ENCODE measurements around the gene LNPK. TPM values are rescaled to one million over a fixed set of nuclear protein-coding genes. Genes with fewer than 3 reads are reported as not detected.

Gene LNPK
- total and polyA plus RNA-seq, 2 donors (not counting 1 experiment from before 2014, with no cell fraction given): 38.1 to 38.4 TPM

GRCh38 chr2:175955136-175955535 lies 46.9 kb downstream of the LNPK start:
- Histone ChIP-seq H2AFZ (ENCODE audit: low read length) (no peak overlapping the region), H3K36me3 (ENCODE audit: control insufficient read depth, insufficient read depth, low read length) (no peaks in the 10 kb centered on the region), H3K9me3 (ENCODE audit: control insufficient read depth, insufficient read depth, low read depth, low read length) (no peaks in the 10 kb centered on the region), H4K20me1 (ENCODE audit: control insufficient read depth, extremely low read depth, insufficient read depth, low read length) (no peaks in the 10 kb centered on the region), H3K4me1 (ENCODE audit: control insufficient read depth, extremely low read depth, insufficient read depth, low read length) (no peaks in the 10 kb centered on the region), H3K27ac (ENCODE audit: insufficient read depth, low read length) (no peak overlapping the region), H3K27me3 (ENCODE audit: control insufficient read depth, insufficient read depth, low read length) (no peaks in the 10 kb centered on the region), H3K4me2 (ENCODE audit: extremely low read depth, insufficient read depth, low read length) (no peak overlapping the region), H3K4me3 (replicated peaks in 1 of 4; ENCODE audit: control extremely low read depth in 1 of 4, insufficient read depth in 1 of 4, low read depth in 3 of 4, low read length in 4 of 4) (no peak overlapping the region), H3K79me2 (ENCODE audit: control insufficient read depth, insufficient read depth, low read length) (no peaks in the 10 kb centered on the region), H3K9ac (ENCODE audit: insufficient read depth, low read length) (no peak overlapping the region)
- DNase-seq (ENCODE audit: low read depth in 2 of 2): no peak
- TF ChIP-seq EZH2 (IDR thresholded peaks at IDR 0.05; ENCODE audit: low read length, missing control alignments): no peak
- no peak for TF ChIP-seq CTCF (conservative IDR thresholded peaks at IDR 0.05 in 1 of 2, IDR thresholded peaks at IDR 0.05 in 1 of 2; ENCODE audit: low read depth in 1 of 2, low read length in 2 of 2)

GRCh38 chr2:175950512-175950911 lies 51.6 kb downstream of the LNPK start:
- Histone ChIP-seq H2AFZ (ENCODE audit: low read length) (no peak overlapping the region), H3K27me3 (ENCODE audit: control insufficient read depth, insufficient read depth, low read length) (no peaks in the 10 kb centered on the region), H3K9me3 (ENCODE audit: control insufficient read depth, insufficient read depth, low read depth, low read length) (no peaks in the 10 kb centered on the region), H3K79me2 (ENCODE audit: control insufficient read depth, insufficient read depth, low read length) (no peaks in the 10 kb centered on the region), H3K9ac (ENCODE audit: insufficient read depth, low read length) (no peak overlapping the region), H3K36me3 (ENCODE audit: control insufficient read depth, insufficient read depth, low read length) (peaks cover 2% of the 10 kb centered on the region), H3K4me1 (ENCODE audit: control insufficient read depth, extremely low read depth, insufficient read depth, low read length) (no peaks in the 10 kb centered on the region), H3K4me2 (ENCODE audit: extremely low read depth, insufficient read depth, low read length) (no peak overlapping the region), H4K20me1 (ENCODE audit: control insufficient read depth, extremely low read depth, insufficient read depth, low read length) (no peaks in the 10 kb centered on the region), H3K4me3 (replicated peaks in 1 of 4; ENCODE audit: control extremely low read depth in 1 of 4, insufficient read depth in 1 of 4, low read depth in 3 of 4, low read length in 4 of 4) (no peak overlapping the region), H3K27ac (ENCODE audit: insufficient read depth, low read length) (no peak overlapping the region)
- DNase-seq (ENCODE audit: low read depth in 2 of 2): no peak
- TF ChIP-seq CTCF (conservative IDR thresholded peaks at IDR 0.05 in 1 of 2, IDR thresholded peaks at IDR 0.05 in 1 of 2; ENCODE audit: low read depth in 1 of 2, low read length in 2 of 2) (no peak), EZH2 (IDR thresholded peaks at IDR 0.05; ENCODE audit: low read length, missing control alignments) (no peak)

GRCh38 chr2:175948191-175948590 lies 53.9 kb downstream of the LNPK start:
- Histone ChIP-seq H3K4me3 (replicated peaks in 1 of 4; ENCODE audit: control extremely low read depth in 1 of 4, insufficient read depth in 1 of 4, low read depth in 3 of 4, low read length in 4 of 4) (no peak overlapping the region), H4K20me1 (ENCODE audit: control insufficient read depth, extremely low read depth, insufficient read depth, low read length) (no peaks in the 10 kb centered on the region), H3K79me2 (ENCODE audit: control insufficient read depth, insufficient read depth, low read length) (no peaks in the 10 kb centered on the region), H3K27me3 (ENCODE audit: control insufficient read depth, insufficient read depth, low read length) (no peaks in the 10 kb centered on the region), H3K9me3 (ENCODE audit: control insufficient read depth, insufficient read depth, low read depth, low read length) (no peaks in the 10 kb centered on the region), H3K4me1 (ENCODE audit: control insufficient read depth, extremely low read depth, insufficient read depth, low read length) (no peaks in the 10 kb centered on the region), H3K27ac (ENCODE audit: insufficient read depth, low read length) (no peak overlapping the region), H2AFZ (ENCODE audit: low read length) (no peak overlapping the region), H3K9ac (ENCODE audit: insufficient read depth, low read length) (no peak overlapping the region), H3K36me3 (ENCODE audit: control insufficient read depth, insufficient read depth, low read length) (peaks cover 2% of the 10 kb centered on the region), H3K4me2 (ENCODE audit: extremely low read depth, insufficient read depth, low read length) (no peak overlapping the region)
- TF ChIP-seq EZH2 (IDR thresholded peaks at IDR 0.05; ENCODE audit: low read length, missing control alignments) (no peak), CTCF (conservative IDR thresholded peaks at IDR 0.05 in 1 of 2, IDR thresholded peaks at IDR 0.05 in 1 of 2; ENCODE audit: low read depth in 1 of 2, low read length in 2 of 2) (no peak)
- DNase-seq (ENCODE audit: low read depth in 2 of 2): peak in 1 of 2 donors; percentile 63
